PC-9 (cell line): Measurements from ENCODE around the gene JMJD6. TPM values are rescaled to one million over a fixed set of nuclear protein-coding genes. Genes with fewer than 3 reads are reported as not detected.

Source experiments
- BruUV-seq: library from RNA; stranded (reverse); fragments of 400-500 nt; replicated peaks from 2 replicates; lab custom pipeline; 2021; lab: Mats Ljungman, UMichigan
- CTCF ChIA-PET: fragments of 300-600 bp; sonication (Branson Sonifier 250); formaldehyde crosslinking; loops from one replicate; lab custom pipeline; 2022; ENCODE audit warnings: antibody characterized with exemption; lab: Charles Lee
- POLR2A ChIA-PET: fragments of 300-600 bp; sonication (Branson Sonifier 250); formaldehyde crosslinking; loops from one replicate; lab custom pipeline; 2022; ENCODE audit warnings: antibody characterized with exemption; ENCODE audit not compliant: unreplicated experiment; lab: Charles Lee
- DNase-seq, 2 experiments: peaks; one replicate each; pipeline versions ENCODE4 v3.0.0 to v3.0.0-alpha.2; 2015 to 2022; ENCODE audit warnings: mixed read lengths in 1 of 2
- H2AFZ ChIP-seq: fragments of 200-600 bp; sonication (generic); 2 replicates; pipeline ENCODE4 v1.8.1; 2017; ENCODE audit warnings: antibody characterized with exemption
- H3F3A ChIP-seq: fragments of 200-600 bp; sonication (generic); 2 replicates; pipeline ENCODE4 v1.8.1; 2017; ENCODE audit warnings: antibody characterized with exemption, mild to moderate bottlenecking, low read depth; ENCODE audit not compliant: insufficient read depth
- H3K27ac ChIP-seq: fragments of 200-600 bp; sonication (generic); 2 replicates; pipeline ENCODE4 v1.6.1; 2016; ENCODE audit warnings: mixed run types
- H3K27me3 ChIP-seq: fragments of 200-600 bp; sonication (generic); 2 replicates; pipeline ENCODE4 v1.6.1; 2016; ENCODE audit warnings: low read depth, mixed run types; ENCODE audit not compliant: insufficient read depth
- H3K36me3 ChIP-seq: fragments of 200-600 bp; sonication (generic); 2 replicates; pipeline ENCODE4 v1.6.1; 2016; ENCODE audit warnings: low read depth, mixed run types
- H3K4me1 ChIP-seq: fragments of 200-600 bp; sonication (generic); replicated peaks from 2 replicates; pipeline ENCODE4 v1.6.1; 2016; ENCODE audit warnings: mixed run types; ENCODE audit not compliant: insufficient read depth
- H3K4me2 ChIP-seq: fragments of 200-600 bp; sonication (generic); 2 replicates; pipeline ENCODE4 v1.6.1; 2017; ENCODE audit warnings: mixed run types
- H3K4me3 ChIP-seq: fragments of 200-600 bp; sonication (generic); 2 replicates; pipeline ENCODE4 v1.6.1; 2016; ENCODE audit warnings: mixed run types
- H3K79me2 ChIP-seq: fragments of 200-600 bp; sonication (generic); 2 replicates; pipeline ENCODE4 v1.6.1; 2017; ENCODE audit warnings: low read depth, mixed run types
- H3K9me2 ChIP-seq: fragments of 200-600 bp; sonication (generic); 2 replicates; pipeline ENCODE4 v1.8.1; 2017; ENCODE audit warnings: mild to moderate bottlenecking; ENCODE audit not compliant: insufficient read depth
- H3K9me3 ChIP-seq: fragments of 200-600 bp; sonication (generic); 2 replicates; pipeline ENCODE4 v1.8.1; 2016; ENCODE audit warnings: low read depth; ENCODE audit not compliant: insufficient read depth
- H4K20me1 ChIP-seq: fragments of 200-600 bp; sonication (generic); 2 replicates; pipeline ENCODE4 v1.8.1; 2017; ENCODE audit not compliant: insufficient read depth
- EZH2 ChIP-seq: fragments of 200-600 bp; sonication (generic); IDR thresholded peaks from 2 replicates; pipeline ENCODE4 v1.8.0; 2017; ENCODE audit warnings: antibody characterized with exemption, low read depth
- intact Hi-C: fragments of 100-400 bp; cut with micrococcal nuclease; formaldehyde crosslinking; loops from one replicate; pipeline ENCODE4 v1.10.0; 2022; ENCODE audit not compliant: unreplicated experiment
- total RNA-seq: library from RNA; stranded (reverse); gene quantifications from 2 replicates; pipeline ENCODE4 v1.2.3, GENCODE V29; 2021
- TF ChIP-seq, protein P1 (sequence below): fragments of 200-600 bp; sonication (generic); conservative IDR thresholded peaks from 2 replicates; pipeline ENCODE4 v1.6.1; 2017; ENCODE audit warnings: mixed run types, antibody characterized with exemption, mild to moderate bottlenecking, moderate library complexity

The JMJD6 gene
- total RNA-seq, 1 experiment from 2014 or later, result 25.2 TPM

DNA sequence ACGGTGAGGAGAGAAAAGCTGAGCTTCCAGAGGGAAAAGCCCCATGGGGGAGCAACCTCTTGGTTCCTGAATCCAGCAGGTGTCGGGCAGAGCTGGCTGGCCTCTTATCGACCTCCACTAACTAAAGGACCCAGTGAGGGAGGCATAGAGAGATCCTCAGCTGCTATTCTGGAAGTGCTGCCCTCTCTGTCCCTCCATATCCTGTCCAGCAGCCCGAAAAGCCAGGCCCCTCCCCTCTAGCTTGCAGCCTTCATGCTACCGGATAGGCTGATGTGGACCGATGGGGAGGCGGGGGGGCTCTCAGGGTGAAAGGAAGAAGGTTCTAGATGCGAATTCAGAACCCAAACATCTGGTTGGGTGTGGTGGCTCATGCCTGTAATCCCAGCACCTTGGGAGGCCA, 40.6 kb downstream of the JMJD6 start:
- ChIA-PET CTCF (interaction anchor here (0.6 kb wide), 1 partner anchor 14 kb away, joined by 4 read pairs; no protein-coding TSS in a partner anchor), POLR2A (no interaction called here)
- Histone ChIP-seq H3K27ac (no peak overlapping the region), H3K4me3 (no peak overlapping the region), H3K9me2 (no peaks in the 10 kb centered on the region), H3K4me2 (no peak overlapping the region), H4K20me1 (no peaks in the 10 kb centered on the region), H2AFZ (no peak overlapping the region), H3K4me1 (no peaks in the 10 kb centered on the region), H3K79me2 (no peaks in the 10 kb centered on the region), H3F3A (no peaks in the 10 kb centered on the region), H3K9me3 (no peaks in the 10 kb centered on the region), H3K27me3 (no peaks in the 10 kb centered on the region), H3K36me3 (no peaks in the 10 kb centered on the region)
- BruUV-seq, result no TSS peak
- DNase-seq, result no peak
- intact Hi-C loops, result no loop called here
- no peak for TF ChIP-seq EZH2
- TF ChIP-seq, protein P1, sequence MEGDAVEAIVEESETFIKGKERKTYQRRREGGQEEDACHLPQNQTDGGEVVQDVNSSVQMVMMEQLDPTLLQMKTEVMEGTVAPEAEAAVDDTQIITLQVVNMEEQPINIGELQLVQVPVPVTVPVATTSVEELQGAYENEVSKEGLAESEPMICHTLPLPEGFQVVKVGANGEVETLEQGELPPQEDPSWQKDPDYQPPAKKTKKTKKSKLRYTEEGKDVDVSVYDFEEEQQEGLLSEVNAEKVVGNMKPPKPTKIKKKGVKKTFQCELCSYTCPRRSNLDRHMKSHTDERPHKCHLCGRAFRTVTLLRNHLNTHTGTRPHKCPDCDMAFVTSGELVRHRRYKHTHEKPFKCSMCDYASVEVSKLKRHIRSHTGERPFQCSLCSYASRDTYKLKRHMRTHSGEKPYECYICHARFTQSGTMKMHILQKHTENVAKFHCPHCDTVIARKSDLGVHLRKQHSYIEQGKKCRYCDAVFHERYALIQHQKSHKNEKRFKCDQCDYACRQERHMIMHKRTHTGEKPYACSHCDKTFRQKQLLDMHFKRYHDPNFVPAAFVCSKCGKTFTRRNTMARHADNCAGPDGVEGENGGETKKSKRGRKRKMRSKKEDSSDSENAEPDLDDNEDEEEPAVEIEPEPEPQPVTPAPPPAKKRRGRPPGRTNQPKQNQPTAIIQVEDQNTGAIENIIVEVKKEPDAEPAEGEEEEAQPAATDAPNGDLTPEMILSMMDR, result no peak

DNA sequence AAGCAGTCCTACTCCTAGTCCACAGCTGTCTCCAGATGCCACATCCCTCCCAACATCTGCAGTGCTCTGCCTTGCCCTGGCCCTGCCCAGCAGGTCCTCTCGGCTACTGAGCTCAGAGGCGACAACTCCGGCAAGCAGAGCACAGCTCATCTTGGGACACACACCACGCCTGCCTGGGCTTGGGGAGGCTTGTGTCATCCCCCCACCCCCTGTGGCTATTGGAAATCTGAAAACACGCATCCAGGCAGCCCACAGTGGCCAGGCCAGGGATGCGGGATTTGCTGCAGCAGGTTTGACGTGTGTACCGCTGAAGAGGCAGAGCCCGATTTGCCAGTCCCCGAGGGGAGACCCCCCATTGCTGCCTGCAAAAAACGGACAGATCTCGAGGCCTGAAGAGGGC, 41.0 kb downstream of the JMJD6 start:
- no peak overlapping the region for H3K27ac ChIP-seq
- no peaks in the 10 kb centered on the region for H3K27me3 ChIP-seq
- TF ChIP-seq, protein P1, result no peak
- TF ChIP-seq EZH2, result no peak
- DNase-seq, result no peak
- CTCF ChIA-PET, result interaction anchor here (0.5 kb wide), 1 partner anchor 320 kb away, joined by 24 read pairs; no protein-coding TSS in a partner anchor
- BruUV-seq, result no TSS peak
- POLR2A ChIA-PET, result interaction anchor here (0.5 kb wide), 1 partner anchor 51 kb away, joined by 3 read pairs; no protein-coding TSS in a partner anchor
- H3F3A ChIP-seq, result no peaks in the 10 kb centered on the region
- H2AFZ ChIP-seq, result no peak overlapping the region
- H3K4me1 ChIP-seq, result no peaks in the 10 kb centered on the region
- no peak overlapping the region for H3K4me2 ChIP-seq
- no peak overlapping the region for H3K4me3 ChIP-seq
- H3K9me2 ChIP-seq, result no peaks in the 10 kb centered on the region
- H3K9me3 ChIP-seq, result no peaks in the 10 kb centered on the region
- H3K79me2 ChIP-seq, result no peaks in the 10 kb centered on the region
- no peaks in the 10 kb centered on the region for H4K20me1 ChIP-seq
- H3K36me3 ChIP-seq, result no peaks in the 10 kb centered on the region
- intact Hi-C loops, result no loop called here

DNA sequence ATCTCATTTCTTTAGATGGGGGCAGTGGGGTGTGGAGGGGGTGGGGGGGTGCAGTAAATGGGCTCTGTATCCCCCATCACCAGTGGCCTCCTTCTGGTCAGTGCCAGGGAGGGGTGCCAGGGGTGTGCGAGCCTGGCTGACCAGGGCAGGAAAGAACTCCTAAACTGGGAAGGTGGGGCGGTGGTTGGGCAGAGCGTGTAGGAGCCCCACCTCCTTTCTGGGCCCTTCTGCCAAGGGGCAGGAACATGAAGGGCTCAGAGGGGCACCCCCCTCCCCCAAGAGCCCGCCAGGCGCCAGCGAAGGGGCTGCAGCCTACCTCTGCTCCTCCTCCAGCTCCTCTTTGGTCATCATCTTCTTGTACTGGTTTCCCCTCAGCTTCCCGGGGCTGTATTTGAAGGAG, 41.6 kb downstream of the JMJD6 start:
- Histone ChIP-seq H4K20me1 (no peaks in the 10 kb centered on the region), H3K27me3 (no peaks in the 10 kb centered on the region), H3K9me2 (no peaks in the 10 kb centered on the region), H3K4me3 (no peak overlapping the region), H3F3A (no peaks in the 10 kb centered on the region), H3K4me1 (no peaks in the 10 kb centered on the region), H3K9me3 (no peaks in the 10 kb centered on the region), H3K4me2 (no peak overlapping the region), H3K27ac (no peak overlapping the region), H2AFZ (no peak overlapping the region), H3K36me3 (no peaks in the 10 kb centered on the region), H3K79me2 (no peaks in the 10 kb centered on the region)
- ChIA-PET CTCF (interaction anchor here (0.5 kb wide), 1 partner anchor 319 kb away, joined by 24 read pairs; no protein-coding TSS in a partner anchor), POLR2A (interaction anchor here (0.5 kb wide), 1 partner anchor 50 kb away, joined by 3 read pairs; no protein-coding TSS in a partner anchor)
- no peak for TF ChIP-seq EZH2
- TF ChIP-seq, protein P1, result no peak
- no peak for DNase-seq
- intact Hi-C loops, result no loop called here
- no TSS peak for BruUV-seq
